Measurements from ENCODE around the gene TM9SF2. TPM values are rescaled to one million over a fixed set of nuclear protein-coding genes. Genes with fewer than 3 reads are reported as not detected.

TM9SF2 gene
- total RNA-seq, 1 donor: 160 TPM

DNA sequence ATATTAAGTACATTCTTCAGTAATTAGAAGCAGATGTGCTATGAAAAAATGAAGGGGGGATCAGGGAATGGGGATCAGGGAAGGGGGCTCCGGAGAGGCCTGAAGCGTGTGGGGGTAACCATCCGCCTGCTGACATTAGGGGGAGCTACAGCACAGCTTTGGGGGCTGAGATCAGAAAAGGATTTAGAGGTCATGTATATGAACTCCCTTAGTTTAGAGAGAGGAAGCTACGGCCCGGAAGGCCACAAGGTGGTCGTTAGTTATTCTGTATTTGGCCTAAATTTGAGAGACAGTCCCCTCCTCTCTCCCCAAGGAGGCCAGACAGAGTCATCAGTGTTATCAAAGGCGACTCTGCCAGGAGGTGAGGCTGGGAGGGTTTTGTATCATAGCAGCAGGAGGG lies 99.0 kb downstream of the TM9SF2 start:
- TF ChIP-seq, protein P1, sequence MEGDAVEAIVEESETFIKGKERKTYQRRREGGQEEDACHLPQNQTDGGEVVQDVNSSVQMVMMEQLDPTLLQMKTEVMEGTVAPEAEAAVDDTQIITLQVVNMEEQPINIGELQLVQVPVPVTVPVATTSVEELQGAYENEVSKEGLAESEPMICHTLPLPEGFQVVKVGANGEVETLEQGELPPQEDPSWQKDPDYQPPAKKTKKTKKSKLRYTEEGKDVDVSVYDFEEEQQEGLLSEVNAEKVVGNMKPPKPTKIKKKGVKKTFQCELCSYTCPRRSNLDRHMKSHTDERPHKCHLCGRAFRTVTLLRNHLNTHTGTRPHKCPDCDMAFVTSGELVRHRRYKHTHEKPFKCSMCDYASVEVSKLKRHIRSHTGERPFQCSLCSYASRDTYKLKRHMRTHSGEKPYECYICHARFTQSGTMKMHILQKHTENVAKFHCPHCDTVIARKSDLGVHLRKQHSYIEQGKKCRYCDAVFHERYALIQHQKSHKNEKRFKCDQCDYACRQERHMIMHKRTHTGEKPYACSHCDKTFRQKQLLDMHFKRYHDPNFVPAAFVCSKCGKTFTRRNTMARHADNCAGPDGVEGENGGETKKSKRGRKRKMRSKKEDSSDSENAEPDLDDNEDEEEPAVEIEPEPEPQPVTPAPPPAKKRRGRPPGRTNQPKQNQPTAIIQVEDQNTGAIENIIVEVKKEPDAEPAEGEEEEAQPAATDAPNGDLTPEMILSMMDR (IDR thresholded peaks at IDR 0.05; ENCODE audit: extremely low read depth, low read depth, low read length): peak; percentile 14
- H4K20me1 ChIP-seq (ENCODE audit: insufficient read depth, low read length): no peaks in the 10 kb centered on the region
- H3K79me2 ChIP-seq (ENCODE audit: insufficient read depth, low read length): no peaks in the 10 kb centered on the region
- peaks cover 4% of the 10 kb centered on the region for H3K27me3 ChIP-seq (ENCODE audit: insufficient read depth, low read length)
- H3K27ac ChIP-seq (ENCODE audit: low read depth, low read length): no peak overlapping the region
- no peaks in the 10 kb centered on the region for H3K4me1 ChIP-seq (ENCODE audit: insufficient read depth, low read length)
- H3K4me2 ChIP-seq (ENCODE audit: insufficient read depth, low read length): no peak overlapping the region
- no peaks in the 10 kb centered on the region for H3K36me3 ChIP-seq (ENCODE audit: insufficient read depth, low read length)
- H2AFZ ChIP-seq (ENCODE audit: low read length): no peak overlapping the region
- H3K4me3 ChIP-seq (ENCODE audit: insufficient read depth, low read length): no peak overlapping the region
- no peak for DNase-seq (ENCODE audit: insufficient read length, low spot score, missing footprints)
- no peaks in the 10 kb centered on the region for H3K9me3 ChIP-seq (ENCODE audit: low read depth, low read length)

DNA sequence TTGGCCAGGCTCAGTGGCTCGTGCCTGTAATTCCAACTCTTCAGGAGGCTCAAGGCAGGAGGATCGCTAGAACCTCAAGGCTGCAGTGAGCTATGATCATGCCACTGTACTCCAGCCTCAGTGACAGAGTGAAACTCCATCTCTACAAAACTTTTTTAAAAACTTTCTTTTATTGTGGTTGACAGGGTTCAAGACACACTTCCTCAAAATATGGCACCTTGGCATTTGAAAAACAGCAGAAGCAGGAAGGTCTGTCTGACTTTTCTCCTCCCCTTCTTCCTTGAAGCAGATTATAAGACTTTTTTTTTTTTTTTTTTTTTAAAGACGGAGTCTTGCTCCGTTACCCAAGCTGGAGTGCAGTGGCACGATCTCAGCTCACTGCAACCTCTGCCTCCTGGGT lies 100.3 kb downstream of the TM9SF2 start:
- Histone ChIP-seq H3K27me3 (ENCODE audit: insufficient read depth, low read length) (peaks cover 4% of the 10 kb centered on the region), H3K9me3 (ENCODE audit: low read depth, low read length) (no peaks in the 10 kb centered on the region), H3K4me3 (ENCODE audit: insufficient read depth, low read length) (no peak overlapping the region), H3K4me2 (ENCODE audit: insufficient read depth, low read length) (no peak overlapping the region), H3K36me3 (ENCODE audit: insufficient read depth, low read length) (no peaks in the 10 kb centered on the region), H2AFZ (ENCODE audit: low read length) (no peak overlapping the region), H3K27ac (ENCODE audit: low read depth, low read length) (no peak overlapping the region), H3K4me1 (ENCODE audit: insufficient read depth, low read length) (peaks cover 7% of the 10 kb centered on the region), H4K20me1 (ENCODE audit: insufficient read depth, low read length) (no peaks in the 10 kb centered on the region), H3K79me2 (ENCODE audit: insufficient read depth, low read length) (no peaks in the 10 kb centered on the region)
- DNase-seq (ENCODE audit: insufficient read length, low spot score, missing footprints): no peak
- TF ChIP-seq, protein P1 (IDR thresholded peaks at IDR 0.05; ENCODE audit: extremely low read depth, low read depth, low read length): no peak

DNA sequence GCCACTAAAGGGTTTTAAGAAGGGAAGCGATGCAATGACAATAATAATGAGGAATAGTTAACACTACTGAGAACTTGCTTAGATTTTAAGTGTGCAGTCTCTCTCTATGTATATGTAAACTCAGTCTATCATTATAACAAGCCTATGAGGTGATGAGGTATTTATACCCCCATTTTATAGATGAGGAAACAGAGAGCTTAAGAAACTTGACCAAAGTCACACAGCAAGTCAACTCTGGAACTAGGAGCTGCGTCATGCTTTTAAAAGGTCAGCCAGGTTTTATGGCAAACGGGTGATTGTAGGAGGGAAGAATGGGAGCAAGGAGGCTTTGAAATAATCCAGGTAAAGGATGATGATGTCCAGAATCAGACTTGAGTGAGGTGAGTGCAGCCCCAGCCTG lies 103.4 kb downstream of the TM9SF2 start:
- no peak for DNase-seq (ENCODE audit: insufficient read length, low spot score, missing footprints)
- H4K20me1 ChIP-seq (ENCODE audit: insufficient read depth, low read length): no peaks in the 10 kb centered on the region
- H3K27ac ChIP-seq (ENCODE audit: low read depth, low read length): no peak overlapping the region
- no peaks in the 10 kb centered on the region for H3K79me2 ChIP-seq (ENCODE audit: insufficient read depth, low read length)
- no peak overlapping the region for H3K4me2 ChIP-seq (ENCODE audit: insufficient read depth, low read length)
- no peak overlapping the region for H3K4me3 ChIP-seq (ENCODE audit: insufficient read depth, low read length)
- peaks cover 10% of the 10 kb centered on the region for H3K4me1 ChIP-seq (ENCODE audit: insufficient read depth, low read length)
- TF ChIP-seq, protein P1 (IDR thresholded peaks at IDR 0.05; ENCODE audit: extremely low read depth, low read depth, low read length): no peak
- H3K9me3 ChIP-seq (ENCODE audit: low read depth, low read length): no peaks in the 10 kb centered on the region
- no peaks in the 10 kb centered on the region for H3K36me3 ChIP-seq (ENCODE audit: insufficient read depth, low read length)
- peaks cover 4% of the 10 kb centered on the region for H3K27me3 ChIP-seq (ENCODE audit: insufficient read depth, low read length)
- no peak overlapping the region for H2AFZ ChIP-seq (ENCODE audit: low read length)

DNA sequence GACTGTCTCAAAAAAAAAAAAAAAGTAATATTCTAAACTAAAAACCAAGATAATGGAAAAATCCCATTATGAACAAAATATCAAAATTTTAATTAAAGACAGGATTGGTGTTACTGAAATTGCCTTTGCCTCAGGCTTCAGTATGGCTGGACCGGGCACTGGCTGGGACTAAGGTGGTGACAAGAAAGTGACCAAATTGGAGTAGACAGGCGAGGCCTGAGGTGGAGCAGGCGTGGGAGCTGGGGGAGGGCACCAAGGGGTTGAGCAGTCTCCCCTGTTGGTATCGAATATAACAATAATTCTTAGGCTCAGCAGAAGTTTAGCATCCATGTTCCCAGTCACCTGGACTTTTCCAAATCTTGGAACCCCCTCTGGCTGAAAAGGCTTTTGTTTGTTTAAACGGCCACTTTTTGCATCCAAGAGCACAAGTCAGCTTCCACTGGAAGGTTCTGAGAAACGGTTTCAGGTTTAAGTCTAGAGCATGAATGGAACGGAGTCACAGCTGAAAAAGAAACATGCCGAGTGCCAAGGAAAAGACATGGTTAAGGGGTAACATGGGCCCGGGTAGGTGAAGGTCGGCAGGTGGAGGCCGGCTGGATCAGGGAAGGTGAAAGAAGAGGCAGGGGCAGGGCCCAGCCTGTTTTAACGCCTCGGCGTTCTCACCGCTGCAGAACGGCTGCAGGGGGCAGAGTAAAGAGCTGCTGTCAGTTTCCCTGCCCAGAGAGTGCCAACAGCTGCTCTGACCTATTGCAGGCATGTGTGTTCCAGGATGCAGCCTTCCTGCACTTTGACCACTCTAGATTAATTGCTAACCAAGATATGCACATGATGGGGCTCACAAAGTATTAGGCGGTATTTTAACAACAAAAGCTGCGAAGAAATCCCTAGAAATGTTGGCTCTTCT lies 104.4 kb downstream of the TM9SF2 start:
- peak overlapping the region; percentile 73 for H2AFZ ChIP-seq (ENCODE audit: low read length)
- peak; percentile 80 for DNase-seq (ENCODE audit: insufficient read length, low spot score, missing footprints)
- peaks cover 10% of the 10 kb centered on the region for H3K4me1 ChIP-seq (ENCODE audit: insufficient read depth, low read length)
- H3K4me3 ChIP-seq (ENCODE audit: insufficient read depth, low read length): peak overlapping the region; percentile 89
- no peaks in the 10 kb centered on the region for H3K79me2 ChIP-seq (ENCODE audit: insufficient read depth, low read length)
- H3K9me3 ChIP-seq (ENCODE audit: low read depth, low read length): no peaks in the 10 kb centered on the region
- H3K4me2 ChIP-seq (ENCODE audit: insufficient read depth, low read length): peak overlapping the region; percentile 97
- no peaks in the 10 kb centered on the region for H4K20me1 ChIP-seq (ENCODE audit: insufficient read depth, low read length)
- TF ChIP-seq, protein P1 (IDR thresholded peaks at IDR 0.05; ENCODE audit: extremely low read depth, low read depth, low read length): peak; percentile 11
- H3K27ac ChIP-seq (ENCODE audit: low read depth, low read length): no peak overlapping the region
- peaks cover 4% of the 10 kb centered on the region for H3K27me3 ChIP-seq (ENCODE audit: insufficient read depth, low read length)
- no peaks in the 10 kb centered on the region for H3K36me3 ChIP-seq (ENCODE audit: insufficient read depth, low read length)

Data from osteoblast (primary cell).